GM12878 (cell line): ENCODE measurements around the gene ATP5ME. TPM values are rescaled to one million over a fixed set of nuclear protein-coding genes. Genes with fewer than 3 reads are reported as not detected.

Source experiments
- ATAC-seq: fragments of 200-7000 bp; cut with Tn5 transposase; 3 replicates; pipeline ENCODE4 v1.9.1; 2020; ENCODE audit warnings: mild to moderate bottlenecking, moderate library complexity
- Bru-seq: library from RNA; stranded (reverse); fragments of 400-500 nt; gene quantifications from one replicate; lab custom pipeline; 2021; lab: Mats Ljungman, UMichigan
- BruChase-seq, 2 experiments: library from RNA; stranded (reverse); fragments of 400-500 nt; gene quantifications; one replicate each; lab custom pipeline; 2021; lab: Mats Ljungman, UMichigan
- BruUV-seq: library from RNA; stranded (reverse); fragments of 400-500 nt; replicated peaks from 2 replicates; lab custom pipeline; 2021; lab: Mats Ljungman, UMichigan
- CTCF ChIA-PET: fragments of 300-600 bp; sonication (Branson Sonifier 250); formaldehyde crosslinking; extraction: SDS; loops from one replicate; lab custom pipeline; 2021; ENCODE audit warnings: inconsistent platforms; lab: Yijun Ruan, JAX
- POLR2A ChIA-PET: fragments of 350-600 bp; formaldehyde crosslinking; extraction: SDS; loops from one replicate; lab custom pipeline; 2021; ENCODE audit warnings: inconsistent platforms; lab: Charles Lee
- RAD21 ChIA-PET: fragments of 300-600 bp; sonication (Branson Sonifier 250); formaldehyde crosslinking; loops from one replicate; lab custom pipeline; 2023; ENCODE audit warnings: antibody characterized with exemption; ENCODE audit not compliant: unreplicated experiment; lab: Charles Lee
- SMC1A ChIA-PET: fragments of 300-600 bp; sonication (Branson Sonifier 250); formaldehyde crosslinking; loops from one replicate; lab custom pipeline; 2023; ENCODE audit not compliant: unreplicated experiment, uncharacterized antibody; lab: Charles Lee
- DNase-seq: peaks from one replicate; pipeline ENCODE4 v3.0.0-alpha.2; 2011; ENCODE audit warnings: low read depth, low spot score
- FAIRE-seq: peaks from 3 replicates; lab custom pipeline; 2011; peaks lifted over from hg19 to GRCh38; lab: Jason Lieb, UNC
- H2AFZ ChIP-seq: 2 replicates; pipeline ENCODE4 v1.6.0; 2011; ENCODE audit warnings: low read depth, low read length, control low read depth; ENCODE audit not compliant: control insufficient read depth
- H3K27ac ChIP-seq: 2 replicates; pipeline ENCODE4 v1.5.1; 2011; ENCODE audit warnings: control low read depth; ENCODE audit not compliant: control insufficient read depth, insufficient read depth
- H3K27me3 ChIP-seq, 2 experiments: replicated peaks in 1 of 2; 2 replicates each; pipeline versions ENCODE4 v1.6.0 to v1.6.1; 2011; ENCODE audit warnings: low read length in 1 of 2; ENCODE audit not compliant: control insufficient read depth in 2 of 2, insufficient read depth in 2 of 2
- H3K36me3 ChIP-seq, 2 experiments: 2 replicates each; pipeline ENCODE4 v1.5.1; 2011; ENCODE audit warnings: low read length in 1 of 2; ENCODE audit not compliant: control insufficient read depth in 2 of 2, insufficient read depth in 2 of 2
- H3K4me1 ChIP-seq: 2 replicates; pipeline ENCODE4 v1.6.1; 2011; ENCODE audit warnings: mild to moderate bottlenecking, low read length, moderate library complexity, mixed read lengths; ENCODE audit not compliant: control insufficient read depth, insufficient read depth
- H3K4me2 ChIP-seq: 2 replicates; pipeline ENCODE4 v1.6.0; 2011; ENCODE audit warnings: control low read depth; ENCODE audit not compliant: control insufficient read depth, insufficient read depth
- H3K4me3 ChIP-seq: fragments of 200-600 bp; sonication (generic); 2 replicates; pipeline ENCODE4 v1.5.1; 2016
- H3K79me2 ChIP-seq: 2 replicates; pipeline ENCODE4 v1.6.0; 2011; ENCODE audit warnings: low read length; ENCODE audit not compliant: control insufficient read depth, insufficient read depth
- H3K9ac ChIP-seq: 2 replicates; pipeline ENCODE4 v1.8.0; 2011; ENCODE audit warnings: low read length, control low read depth, mixed read lengths; ENCODE audit not compliant: control insufficient read depth, insufficient read depth
- H3K9me3 ChIP-seq: replicated peaks from 3 replicates; pipeline ENCODE4 v1.5.1; 2011; ENCODE audit warnings: mild to moderate bottlenecking, low read length; ENCODE audit not compliant: control insufficient read depth, insufficient read depth
- H4K20me1 ChIP-seq: 2 replicates; pipeline ENCODE4 v1.6.0; 2011; ENCODE audit not compliant: control insufficient read depth, insufficient read depth
- BHLHE40 ChIP-seq, 2 experiments: fragments of 450-650 bp in 1 of 2; IDR thresholded peaks; 2 replicates each; pipeline ENCODE4 v1.6.1; 2011 to 2017; ENCODE audit warnings: low read depth in 2 of 2, borderline replicate concordance in 1 of 2, improper control_type of control experiment in 1 of 2, low read length in 1 of 2, mild to moderate bottlenecking in 1 of 2
- CREM ChIP-seq: IDR thresholded peaks from 2 replicates; pipeline ENCODE4 v1.6.1; 2014; ENCODE audit warnings: antibody characterized with exemption, low read depth
- IKZF1 ChIP-seq: fragments of 450-650 bp; conservative IDR thresholded peaks from 2 replicates; pipeline ENCODE4 v1.6.1; 2017; ENCODE audit warnings: antibody characterized with exemption, mild to moderate bottlenecking
- JUNB ChIP-seq: IDR thresholded peaks from 2 replicates; pipeline ENCODE4 v1.6.1; 2016; ENCODE audit warnings: antibody characterized with exemption, mild to moderate bottlenecking
- JUND ChIP-seq: IDR thresholded peaks from 2 replicates; pipeline ENCODE4 v1.6.1; 2012; ENCODE audit warnings: low read depth, mild to moderate bottlenecking, low read length, improper control_type of control experiment, moderate library complexity
- MEF2B ChIP-seq: fragments of 450-650 bp; IDR thresholded peaks from 2 replicates; pipeline ENCODE4 v1.6.1; 2018; ENCODE audit warnings: mild to moderate bottlenecking, moderate library complexity; ENCODE audit not compliant: partially characterized antibody, poor library complexity, severe bottlenecking
- PAX8 ChIP-seq: fragments of 450-650 bp; IDR thresholded peaks from 2 replicates; pipeline ENCODE4 v1.6.1; 2017; ENCODE audit warnings: mild to moderate bottlenecking, moderate library complexity
- POLR2A ChIP-seq: IDR thresholded peaks from 2 replicates; pipeline ENCODE4 v1.6.1; 2011; ENCODE audit warnings: low read depth, mild to moderate bottlenecking, low read length
- POLR2AphosphoS2 ChIP-seq: IDR thresholded peaks from 2 replicates; pipeline ENCODE4 v1.6.1; 2011; ENCODE audit warnings: low read depth, mild to moderate bottlenecking, low read length, improper control_type of control experiment, moderate library complexity
- SMC3 ChIP-seq: IDR thresholded peaks from 2 replicates; pipeline ENCODE4 v1.6.1; 2011; ENCODE audit warnings: low read length, improper control_type of control experiment, borderline replicate concordance
- ZBTB4 ChIP-seq: fragments of 450-650 bp; formaldehyde crosslinking; IDR thresholded peaks from 2 replicates; pipeline ENCODE4 v1.4.0; 2022; ENCODE audit warnings: mild to moderate bottlenecking, moderate library complexity
- WGBS: methylation state at CpG from one replicate; pipeline ENCODE4 v1.1.6; 2016; ENCODE audit warnings: low lambda C conversion rate; ENCODE audit not compliant: insufficient replicate concordance, insufficient coverage; ENCODE audit errors: missing lambda C conversion rate; 5-methylcytosine and 5-hydroxymethylcytosine counted together
- in situ Hi-C: fragments of 300-500 bp; cut with MboI; formaldehyde crosslinking; loops from 9 replicates; pipeline ENCODE4 v1.14.3; 2018; ENCODE audit warnings: mixed read lengths
- intact Hi-C: fragments of 100-400 bp; cut with micrococcal nuclease; formaldehyde crosslinking; loops from one replicate; pipeline ENCODE4 v1.14.2; 2022; ENCODE audit not compliant: unreplicated experiment
- long read RNA-seq, 2 experiments: library from polyadenylated mRNA; unstranded; transcript quantifications; one replicate each; pipeline ENCODE4 v2.0.0, GENCODE V29; 2019 to 2020
- polyA minus RNA-seq, 3 experiments: library from RNA; depleted of rRNA, polyadenylated mRNA; stranded (reverse); fragments of >200 nt; gene quantifications; 2 replicates each; pipeline ENCODE4 v1.2.3, GENCODE V29; 2011
- polyA plus RNA-seq, 11 experiments: library from polyadenylated mRNA; depleted of rRNA in 4 of 11; unstranded in 6 of 11; stranded (reverse) in 5 of 11; fragments of >200 nt; fragmentation: Nextera tagmentation in 4 of 11; fragmentation: Illumina TruSeq in 1 of 11; extraction: Ambion mirVana in 4 of 11; extraction: Trizol in 1 of 11; gene quantifications; 1 replicate in 1 of 11; 2 replicates in 10 of 11; pipeline versions ENCODE4 v1.2.1 to v1.2.3, GENCODE V29; 2011 to 2016; ENCODE audit warnings: inconsistent platforms in 2 of 11, missing spikeins in 2 of 11, low read depth in 1 of 11
- total RNA-seq, 4 experiments: library from RNA; depleted of rRNA in 3 of 4; stranded (reverse); fragments of >200 nt in 3 of 4; fragmentation: Illumina TruSeq in 1 of 4; extraction: Trizol in 1 of 4; gene quantifications; 2 replicates each; pipeline versions ENCODE4 v1.2.1 to v1.2.3, GENCODE V29; 2013 to 2021

The ATP5ME gene
- 11.1 and 11.3 TPM in 2 replicates for total RNA-seq (2013; cell fraction: nucleolus; rRNA removed)
- 406 and 453 TPM in 2 replicates for total RNA-seq (2014; rRNA removed)
- total RNA-seq (2014; rRNA removed; fragmentation: Illumina TruSeq; extraction: Trizol), result 565 and 627 TPM in 2 replicates
- 279 and 323 TPM in 2 replicates for total RNA-seq (2021)
- polyA plus RNA-seq (2011; ENCODE audit: low read depth), result 98.1 TPM
- polyA plus RNA-seq (2011; rRNA removed), result 350 and 373 TPM in 2 replicates
- 609 and 754 TPM in 2 replicates for polyA plus RNA-seq (2011; cell fraction: cytosol; rRNA removed)
- polyA plus RNA-seq (2011; cell fraction: nucleus; rRNA removed), result 195 and 199 TPM in 2 replicates
- 765 and 1,112 TPM in 2 replicates for polyA plus RNA-seq (2012)
- 77.3 and 359 TPM in 2 replicates for polyA plus RNA-seq (2014; fragmentation: Illumina TruSeq; extraction: Trizol)
- 1,000 to 10,000 TPM; 1,956 to 2,374 TPM for polyA plus RNA-seq (2014; fragmentation: Nextera tagmentation; extraction: Ambion mirVana)
- polyA plus RNA-seq (2014; rRNA removed), result 388 and 500 TPM in 2 replicates
- polyA plus RNA-seq (2016; fragmentation: Nextera tagmentation; extraction: Ambion mirVana), result 1,000 to 10,000 TPM in 1 of 2 experiments, 100 to 1,000 TPM in 1; 997 to 1,034 TPM
- polyA minus RNA-seq (2011; rRNA and poly(A)+ RNA removed), result 105 and 133 TPM in 2 replicates
- polyA minus RNA-seq (2011; cell fraction: cytosol; rRNA and poly(A)+ RNA removed), result 46.8 and 58.4 TPM in 2 replicates
- polyA minus RNA-seq (2011; cell fraction: nucleus; rRNA and poly(A)+ RNA removed), result 24.5 and 32.9 TPM in 2 replicates
- Bru-seq, nascent RNA, result percentile 83 among the genes with signal in this experiment
- BruChase-seq, experiment 1, labeled RNA remaining after a 6-hour chase, result percentile 77 among the genes with signal in this experiment
- BruChase-seq, experiment 2, labeled RNA remaining after a 2-hour chase, result percentile 73 among the genes with signal in this experiment
- long read RNA-seq, experiment 1, transcript ATP5ME-201 (4 exons, 365 nt), result major isoform, 58 of 59 reads
- long read RNA-seq, experiment 1, partial matches to known transcripts, result 0 of 59 reads
- long read RNA-seq, experiment 1, other reads (novel, unspliced or antisense), result 1 of 59 reads
- long read RNA-seq, experiment 2, transcript ATP5ME-201 (4 exons, 365 nt), result major isoform, 168 of 177 reads
- long read RNA-seq, experiment 2, partial matches to known transcripts, result 1 of 177 reads
- long read RNA-seq, experiment 2, other reads (novel, unspliced or antisense), result 3 of 177 reads

GRCh38 chr4:674172-675035 is at the start of gene ATP5ME, which contains the start of gene MYL5:
TSS of gene ATP5ME (minus strand) at chr4:674276. CDS start at chr4:674247, 29 bp downstream.
TSS of gene MYL5 (plus strand) at chr4:674542. CDS start at chr4:678027, 3,485 bp downstream.
- peaks cover 24% of the 10 kb centered on the region for H3K79me2 ChIP-seq
- peak within 1 kb of the TSS; percentile 49 for H2AFZ ChIP-seq
- H3K4me3 ChIP-seq, result peak within 1 kb of the TSS; percentile 89
- peak within 1 kb of the TSS; percentile 92 for H3K27ac ChIP-seq
- H3K4me1 ChIP-seq, result peaks cover 27% of the 10 kb centered on the region
- peaks cover 6 to 7% of the 10 kb centered on the region in 2 experiments for H3K36me3 ChIP-seq
- peak within 1 kb of the TSS; percentile 95 for H3K9ac ChIP-seq
- ChIA-PET RAD21 (interaction anchor here (1.8 kb wide), 1 partner anchor 72 kb away, joined by 7 read pairs; no protein-coding TSS in a partner anchor), SMC1A (interaction anchor here (1.1 to 2.1 kb wide), 2 partner anchors 71 to 430 kb away, joined by 4 to 10 read pairs; no protein-coding TSS in a partner anchor), CTCF (interaction anchor here (0.6 to 2.3 kb wide), 9 partner anchors 10 to 345 kb away, joined by 3 to 8 read pairs (median 4); no protein-coding TSS in a partner anchor), POLR2A (interaction anchor here (0.9 to 2.6 kb wide), 6 partner anchors 10 to 71 kb away, joined by 3 to 9 read pairs (median 6); no protein-coding TSS in a partner anchor)
- peak; percentile 93 for DNase-seq
- BruUV-seq, result no TSS peak
- in situ Hi-C loops (no loop called here), intact Hi-C loops (loop anchor here (2.0 to 10.0 kb wide), 4 partner anchors 24 to 430 kb away; partner anchors contain the start of genes GAK and TMEM175)
- ATAC-seq, result peak; percentile 89
- no peaks in the 10 kb centered on the region for H3K27me3 ChIP-seq
- peak; percentile 95 for FAIRE-seq
- H3K4me2 ChIP-seq, result peak within 1 kb of the TSS; percentile 96
- no peaks in the 10 kb centered on the region for H4K20me1 ChIP-seq
- WGBS, result under 1% methylated on average over 62 of the region's 84 CpGs
- no peaks in the 10 kb centered on the region for H3K9me3 ChIP-seq
- TF ChIP-seq CREM (peak; percentile 94), SMC3 (peak; percentile 48), JUNB (no peak), ZBTB4 (CRISPR knock-in tag) (0 out of 2 replicates have a peak, but pooled peaks have one; percentile 2), POLR2AphosphoS2 (peak; percentile 66; the same call in 1 of the 2 replicates), BHLHE40 (IDR thresholded peaks at IDR 0.05; ENCODE audit: borderline replicate concordance in 1 of 2, low read depth in 2 of 2, low read length in 1 of 2) (peak; percentile 88 to 98), JUND (peak; percentile 71; the same call in 1 of the 2 replicates), POLR2A (no peak), IKZF1 (peak; percentile 99), PAX8 (no peak), MEF2B (peak; percentile 40)
